ENCODE data around the gene FAM124A.

- TF ChIP-seq CTCF (IDR thresholded peaks at IDR 0.05; ENCODE audit: low read depth, low read length) (no peak), EZH2phosphoT487 (IDR thresholded peaks at IDR 0.05; ENCODE audit: low read depth) (no peak)
These were observed 15.6 kb upstream of the FAM124A start for GRCh38 chr13:51206584-51206983.

All from OCI-LY3 (cell line).